CD1c-positive myeloid dendritic cell (primary cell): ENCODE measurements around the gene DPP8.
A peak's percentile ranks its signal among the peaks of the same experiment; 100 is the strongest.

Source experiments
- DNase-seq: peaks from one replicate; pipeline ENCODE4 v3.0.0-alpha.2; 2016; ENCODE audit errors: extremely low spot score

DPP8 gene

GRCh38 chr15:65424683-65425082 is 92.8 kb downstream of the DPP8 start:
- DNase-seq: no peak

DNA sequence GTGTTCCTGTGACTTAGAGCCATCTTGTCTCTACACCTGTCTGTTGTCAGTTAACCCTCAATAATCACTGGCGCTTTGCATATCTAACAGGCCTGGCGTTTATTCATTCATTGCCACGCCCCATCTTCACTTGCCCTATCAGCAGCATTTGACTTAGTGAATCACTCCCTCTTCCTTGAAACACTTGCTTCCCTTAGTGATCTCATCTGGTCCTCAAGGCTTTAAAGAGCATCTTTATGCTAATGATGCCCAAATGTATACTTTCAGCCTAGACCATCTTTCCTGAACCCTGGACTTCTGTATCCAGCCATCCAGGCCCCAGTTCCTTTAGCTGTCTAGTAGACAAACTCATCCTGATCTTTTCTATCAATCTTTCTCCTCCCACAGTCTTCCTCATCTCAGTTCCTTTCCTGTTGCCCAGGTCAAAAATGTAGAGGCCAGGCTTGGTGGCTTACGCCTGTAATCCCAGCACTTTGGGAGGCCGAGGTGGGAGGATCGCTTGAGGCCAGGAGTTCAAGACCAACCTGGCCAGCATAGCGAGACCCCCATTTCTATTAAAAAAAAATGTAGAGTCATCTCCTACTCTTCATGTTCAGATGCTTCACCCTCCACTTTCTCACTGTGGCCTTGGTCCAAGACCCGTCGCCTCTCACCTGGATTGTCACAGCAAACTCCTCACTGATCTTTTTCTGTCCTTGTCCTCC is 93.4 kb downstream of the DPP8 start:
- no peak for DNase-seq

DNA sequence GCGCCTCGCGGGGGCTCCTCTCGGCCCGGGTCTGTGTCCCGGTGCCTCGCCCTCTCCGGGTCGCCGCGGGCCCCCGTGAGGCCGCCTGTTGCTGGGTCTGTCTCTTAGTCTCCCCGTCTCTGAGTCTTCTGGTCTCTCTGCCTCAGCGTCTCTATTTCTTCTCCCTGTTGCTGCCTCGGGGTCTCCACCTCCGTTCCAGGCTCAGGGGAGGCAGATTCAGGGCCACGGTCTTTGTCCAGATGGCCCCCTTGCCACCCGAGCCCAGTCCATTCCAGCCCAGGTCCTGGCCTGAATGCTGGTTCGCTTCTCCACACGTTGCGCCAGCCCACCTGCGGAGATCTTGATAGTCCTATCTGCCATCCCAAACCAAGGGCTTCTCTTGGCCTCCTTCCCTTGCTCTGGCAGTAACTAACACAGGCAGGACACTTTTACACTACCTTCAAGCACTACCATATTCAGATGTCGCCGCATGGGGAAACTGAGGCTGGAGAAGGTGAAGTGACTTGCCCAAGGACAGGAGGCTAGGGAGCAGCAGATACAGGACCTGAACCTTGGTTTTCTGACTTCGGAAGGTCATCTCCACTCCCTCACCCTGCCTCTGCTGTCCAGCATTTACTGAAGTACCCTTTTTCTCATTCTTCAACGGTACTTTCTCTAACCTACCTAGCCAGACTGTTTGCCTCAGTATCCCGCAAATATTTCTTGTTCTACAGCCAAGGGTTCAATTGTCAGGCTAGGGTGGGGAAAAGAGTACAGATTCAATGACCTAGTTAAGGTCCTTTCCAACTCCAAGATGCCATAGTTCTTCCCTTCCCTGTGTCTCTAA is 94.1 kb downstream of the DPP8 start:
- DNase-seq: no peak

DNA sequence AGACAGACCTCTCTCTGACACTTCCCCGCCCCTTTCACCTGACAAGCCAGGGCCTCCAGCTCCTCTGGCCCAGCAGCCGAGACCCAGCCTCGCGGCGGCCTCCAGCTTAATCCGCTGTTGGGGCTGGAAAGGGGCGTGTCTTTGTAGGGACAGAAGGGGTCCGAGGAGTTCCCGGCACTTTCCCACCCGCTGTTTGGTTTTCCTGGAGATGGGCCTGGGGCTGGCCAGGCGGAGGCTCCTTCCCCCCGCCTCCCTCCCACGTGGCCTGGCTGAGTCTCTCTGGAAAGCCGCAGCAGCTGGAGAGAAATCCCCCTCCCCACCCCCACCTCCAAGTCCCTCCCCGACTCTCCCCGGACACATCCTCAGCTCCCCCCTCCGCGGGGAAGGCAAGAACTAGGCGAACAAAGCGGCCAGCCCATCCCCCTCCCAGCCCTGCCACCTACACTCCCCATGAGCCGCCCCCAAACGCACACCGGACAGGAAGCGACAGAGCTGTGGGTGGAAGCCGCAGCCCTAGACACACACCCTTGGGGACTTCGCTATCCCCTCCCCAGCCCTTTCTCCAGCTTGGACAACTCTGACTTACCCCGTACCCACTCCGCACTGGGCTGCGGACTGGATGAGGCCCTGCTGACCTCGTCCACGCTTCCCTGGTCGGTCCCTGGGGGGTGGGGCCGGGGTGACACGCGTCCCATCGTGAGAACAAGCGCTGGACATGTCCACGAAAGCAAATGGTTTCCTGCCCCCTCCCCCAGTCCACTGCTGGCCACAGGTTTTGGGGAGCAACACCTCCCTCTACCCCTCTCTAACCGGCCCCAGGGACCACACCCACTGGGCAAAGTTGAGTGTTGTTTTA is 95.9 kb downstream of the DPP8 start:
- DNase-seq: peak; percentile 38

DNA sequence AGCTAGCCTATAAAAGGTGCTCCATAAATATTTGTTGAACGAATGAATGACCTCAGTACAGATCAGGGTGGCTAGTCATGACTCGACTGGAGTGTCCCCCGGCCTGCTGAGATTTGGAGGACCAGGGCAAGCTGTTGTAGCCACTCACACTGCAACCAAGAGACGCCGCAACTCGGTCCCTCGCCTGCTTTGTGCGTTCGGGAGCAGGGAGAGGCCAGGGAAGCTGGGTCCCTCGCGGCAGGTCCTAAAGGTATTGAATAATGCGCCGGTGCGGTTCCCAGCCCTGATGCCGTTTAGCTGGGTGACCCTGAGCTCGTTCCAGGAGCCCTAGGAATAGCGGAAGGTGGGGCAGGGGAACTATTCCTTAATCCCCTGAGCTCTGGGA is 96.5 kb downstream of the DPP8 start:
- DNase-seq: no peak

- no peak for DNase-seq
These were observed 98.9 kb downstream of the DPP8 start for GRCh38 chr15:65418596-65418995.

- DNase-seq: no peak
These were observed 100.6 kb downstream of the DPP8 start for GRCh38 chr15:65416845-65417416.

DNA sequence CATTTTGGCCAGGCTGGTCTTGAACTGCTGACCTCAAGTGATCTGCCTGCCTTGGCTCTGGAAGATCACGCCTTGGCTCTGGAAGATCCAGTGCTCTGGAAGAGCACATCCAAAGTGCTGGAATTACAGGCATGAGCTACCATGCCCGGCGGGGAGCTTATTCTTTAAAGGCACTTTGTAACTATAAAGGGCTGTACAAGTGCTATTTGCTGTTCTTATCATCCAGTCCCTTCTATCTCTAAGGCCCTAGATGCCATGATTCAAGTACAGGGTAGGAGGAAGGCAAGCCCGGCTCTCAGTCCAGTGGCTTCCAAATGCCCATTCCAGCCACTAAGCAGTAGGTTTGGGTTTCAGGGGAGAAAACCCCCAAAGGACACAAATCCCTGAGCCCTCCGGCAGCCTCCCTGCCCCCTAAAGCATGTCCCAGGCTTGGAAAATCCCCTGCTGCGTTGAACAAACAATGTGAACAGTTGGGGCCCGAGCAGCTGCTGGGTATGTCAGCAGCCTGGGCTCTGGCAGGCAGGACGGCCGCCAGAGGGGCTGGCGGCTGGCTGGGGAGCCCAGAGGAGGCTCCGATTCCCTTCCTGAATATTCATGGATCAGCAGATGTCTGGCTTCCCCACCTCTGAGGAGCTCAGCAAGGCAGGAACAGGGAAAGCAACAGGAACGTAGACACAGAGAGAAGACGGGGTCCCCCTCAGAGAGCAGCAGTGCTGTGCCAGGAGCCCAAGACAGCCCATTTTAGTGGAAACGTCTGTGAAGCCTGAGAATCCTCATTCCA is 102.5 kb downstream of the DPP8 start:
- DNase-seq: no peak

DNA sequence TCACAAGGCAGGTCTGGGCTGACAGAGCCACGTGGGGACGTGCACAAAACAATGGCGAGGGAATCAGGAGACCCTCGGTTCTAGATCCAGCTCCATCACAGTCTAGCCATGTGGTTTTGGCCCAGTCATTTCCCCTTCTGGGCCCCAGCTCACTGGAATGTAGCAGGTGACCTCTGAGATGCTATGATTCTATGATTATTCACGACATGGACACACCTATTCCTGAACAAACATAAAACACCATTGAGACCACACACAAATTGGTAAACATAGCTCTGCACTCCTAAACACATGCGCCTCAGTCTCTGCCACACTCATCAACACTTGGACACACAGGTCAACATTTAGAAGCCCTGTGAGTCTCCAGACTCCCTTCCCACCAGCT is 103.7 kb downstream of the DPP8 start:
- DNase-seq: no peak

DNA sequence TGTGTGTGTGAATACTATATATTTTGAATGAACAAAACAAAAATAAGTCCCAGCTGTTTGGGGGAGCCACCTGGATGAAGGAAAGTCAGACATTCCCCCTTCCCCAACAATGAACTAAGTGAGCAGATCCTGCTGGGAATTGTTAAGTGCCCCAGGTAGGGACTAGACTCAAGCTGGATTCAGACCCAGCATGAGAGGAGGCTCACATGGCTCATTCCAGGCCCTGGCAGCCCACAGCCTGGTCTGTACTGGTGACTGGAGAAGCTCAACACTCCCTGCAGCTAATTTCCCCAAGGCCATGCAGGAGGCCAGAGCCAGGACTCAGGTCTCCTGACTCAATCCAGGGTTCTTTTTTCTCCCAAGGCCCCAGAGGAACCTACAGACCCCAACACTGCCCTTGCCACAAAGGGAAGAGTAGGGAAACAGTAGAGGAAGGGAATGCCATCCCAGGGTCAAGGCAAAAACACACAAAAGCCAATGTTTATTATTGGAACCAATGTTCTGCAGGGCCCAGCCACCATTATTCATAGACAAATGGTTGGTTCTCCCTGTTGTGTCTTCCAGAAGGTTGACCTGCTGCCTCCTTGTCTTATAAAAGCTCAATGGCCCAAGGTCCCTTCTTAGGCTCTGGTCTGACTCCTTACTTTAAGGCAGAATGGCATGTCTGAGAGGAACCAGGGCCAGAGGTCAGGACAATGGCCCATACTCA is 104.3 kb downstream of the DPP8 start:
- DNase-seq: no peak

DNA sequence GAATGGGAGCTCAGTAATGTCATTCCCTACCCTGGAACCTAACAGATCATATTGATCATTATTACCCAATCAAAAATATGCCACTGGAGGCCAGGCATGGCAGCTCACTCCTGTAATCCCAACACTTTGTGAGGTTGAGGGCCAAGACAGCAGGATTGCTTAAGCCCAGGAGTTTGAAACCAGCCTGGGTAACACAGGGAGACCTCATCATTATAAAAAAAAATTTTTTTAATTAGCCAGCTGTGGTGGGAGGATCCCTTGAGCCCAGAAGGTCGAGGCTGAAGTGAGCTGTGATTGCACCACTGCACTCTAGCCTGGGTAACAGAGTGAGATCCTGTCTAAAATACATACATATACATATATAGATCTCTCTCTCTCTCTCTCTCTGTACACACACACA is 104.9 kb downstream of the DPP8 start:
- no peak for DNase-seq

DNA sequence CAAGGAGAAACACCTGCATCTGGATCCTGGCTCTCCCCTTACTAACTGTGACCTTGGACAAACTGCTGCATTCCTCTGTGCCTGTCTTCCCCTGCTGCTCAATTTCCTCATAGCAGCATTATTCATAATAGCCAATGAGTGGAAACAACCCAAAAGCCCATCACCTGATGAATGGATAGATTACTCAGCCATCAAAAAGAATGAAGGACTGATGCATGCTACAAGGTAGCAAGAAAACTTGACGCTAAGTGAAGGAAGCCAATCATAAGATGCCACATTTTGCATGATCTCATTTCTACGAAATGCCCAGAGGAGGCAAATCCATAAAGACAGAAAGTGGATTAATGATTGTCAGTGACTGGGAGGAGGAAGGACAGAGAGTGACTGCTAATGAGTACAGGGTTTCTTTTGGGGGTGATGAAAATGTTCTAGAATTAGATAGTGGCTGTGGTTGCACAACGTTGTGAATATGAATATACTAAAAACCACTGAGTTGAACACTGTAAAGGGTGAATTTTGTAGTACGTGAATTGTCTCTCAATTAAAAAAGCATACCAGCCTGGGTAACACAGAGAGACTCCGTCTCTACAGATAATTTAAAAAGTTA is 105.9 kb downstream of the DPP8 start:
- DNase-seq: no peak

DNA sequence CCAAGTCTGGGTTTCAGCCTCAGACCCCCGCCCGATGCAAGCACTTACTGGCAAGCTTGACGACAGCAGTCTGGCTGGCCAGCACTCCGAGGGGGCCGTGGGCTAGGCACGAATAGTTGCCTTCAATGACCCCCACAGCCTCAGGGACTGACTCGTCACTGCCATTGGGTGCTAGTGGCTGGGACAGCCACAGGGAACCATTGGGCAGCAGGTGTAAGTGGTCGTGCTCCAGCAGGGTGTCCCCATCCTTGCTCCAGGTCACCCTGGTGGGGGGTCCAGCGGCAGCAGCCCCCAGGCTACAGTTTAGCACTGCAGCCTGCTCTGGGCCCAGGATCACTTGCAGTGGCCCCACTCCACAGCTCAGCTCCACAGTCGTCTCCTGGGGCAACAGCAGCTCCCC is 106.5 kb downstream of the DPP8 start:
- no peak for DNase-seq

DNA sequence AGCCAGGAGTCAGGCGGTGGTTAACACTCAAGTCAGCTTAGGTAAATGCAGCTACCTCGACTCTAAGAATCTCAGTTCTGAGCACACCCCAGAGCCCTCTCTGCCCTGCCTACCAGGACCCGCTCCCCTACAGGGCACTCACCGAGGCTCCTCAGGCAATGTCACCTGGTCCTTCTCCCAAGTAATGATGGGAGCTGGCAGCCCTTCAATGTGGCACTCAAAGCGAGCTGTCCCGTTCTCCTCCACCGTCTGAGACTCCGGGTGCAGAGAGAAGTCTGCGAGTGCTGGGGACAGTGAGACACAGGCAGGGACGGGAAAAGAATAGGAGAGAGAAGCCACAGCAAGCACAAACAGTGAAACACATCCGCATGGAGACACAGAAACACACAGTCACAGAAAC is 107.5 kb downstream of the DPP8 start:
- no peak for DNase-seq

DNA sequence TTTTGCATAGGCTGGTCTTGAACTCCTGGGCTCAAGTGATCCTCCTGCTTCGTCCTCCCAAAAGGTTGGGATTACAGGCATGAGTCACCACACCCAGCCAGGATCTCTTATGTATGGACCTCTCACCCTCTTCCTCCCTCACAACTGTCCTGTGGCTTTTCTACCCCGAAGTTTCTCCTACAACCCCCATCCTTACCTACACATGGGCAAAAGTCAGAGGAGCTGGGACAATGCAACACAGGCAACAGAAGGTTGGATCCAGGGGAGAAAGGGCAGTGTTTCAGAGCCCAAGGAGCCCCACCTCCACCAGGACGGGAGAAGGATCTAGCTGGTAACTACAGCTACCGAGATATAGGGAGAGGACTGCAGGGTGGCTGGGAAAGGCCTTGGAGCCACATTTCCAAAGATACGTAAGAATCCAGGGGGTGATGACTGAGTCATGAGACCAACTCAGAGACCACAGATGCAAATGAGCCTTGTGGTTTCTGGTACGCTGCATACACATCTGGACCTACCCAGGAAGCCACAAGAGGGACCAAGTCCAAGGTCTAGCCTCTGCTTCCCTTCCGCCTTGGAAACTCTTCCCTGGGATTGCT is 108.4 kb downstream of the DPP8 start:
- no peak for DNase-seq

DNA sequence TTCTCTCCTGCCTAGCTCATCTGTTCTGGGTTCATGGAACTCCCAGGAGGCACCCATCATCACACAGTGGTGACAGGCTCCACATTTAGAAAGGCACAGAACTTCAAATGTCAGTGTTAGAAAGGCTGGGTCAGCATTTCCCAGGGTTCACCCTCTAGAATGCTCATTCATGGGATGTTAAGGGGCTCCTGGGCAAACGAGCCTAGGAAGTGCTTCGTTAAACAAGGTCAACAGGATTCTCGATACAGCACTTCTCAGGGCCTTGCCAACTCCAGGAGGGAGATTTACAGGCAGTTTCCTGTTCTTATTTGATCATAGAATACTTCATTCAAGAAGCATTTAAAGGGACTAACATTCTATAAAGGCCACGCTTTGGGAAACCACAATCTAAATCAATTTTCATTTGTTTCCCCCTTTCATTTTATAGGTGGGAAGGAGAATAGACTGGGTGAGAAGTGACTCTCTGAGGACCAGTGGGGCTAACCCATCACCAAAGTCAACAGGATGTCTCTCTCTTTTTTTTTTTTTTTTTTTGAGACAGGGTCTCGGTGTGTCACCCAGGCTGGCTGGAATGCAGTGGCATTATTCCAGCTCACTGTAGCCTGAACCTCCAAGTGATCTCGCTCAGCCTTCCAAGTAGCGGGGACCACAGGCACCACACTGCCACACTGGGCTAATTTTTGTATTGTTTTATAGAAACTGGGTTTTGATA is 109.0 kb downstream of the DPP8 start:
- no peak for DNase-seq

DNA sequence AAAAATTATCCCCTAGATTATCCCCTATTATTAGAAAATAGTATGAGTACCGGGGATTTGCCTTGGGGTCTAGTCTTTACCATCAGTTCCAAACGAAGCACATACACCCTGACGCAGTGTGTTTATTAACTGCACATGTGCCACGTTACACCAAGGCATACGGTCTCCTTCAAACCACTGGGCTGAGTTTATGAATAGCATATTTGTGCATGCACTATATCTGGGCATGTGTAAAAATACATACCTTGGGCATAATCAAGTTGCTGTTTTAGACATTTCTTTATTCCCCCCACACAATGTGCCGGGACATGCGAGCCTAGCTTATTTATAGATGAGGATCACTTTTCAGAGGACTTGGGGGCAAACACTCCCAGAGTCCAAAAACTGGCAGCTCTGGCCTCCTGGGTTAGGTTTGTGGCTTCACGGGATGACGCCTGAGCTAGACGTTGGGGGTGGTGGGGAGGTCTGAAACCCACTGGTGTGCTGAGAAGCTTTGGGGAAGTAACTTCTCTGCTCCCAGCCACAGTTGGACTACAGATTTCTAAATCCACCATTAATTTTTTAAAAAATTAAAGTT is 111.0 kb downstream of the DPP8 start:
- DNase-seq: no peak

DNA sequence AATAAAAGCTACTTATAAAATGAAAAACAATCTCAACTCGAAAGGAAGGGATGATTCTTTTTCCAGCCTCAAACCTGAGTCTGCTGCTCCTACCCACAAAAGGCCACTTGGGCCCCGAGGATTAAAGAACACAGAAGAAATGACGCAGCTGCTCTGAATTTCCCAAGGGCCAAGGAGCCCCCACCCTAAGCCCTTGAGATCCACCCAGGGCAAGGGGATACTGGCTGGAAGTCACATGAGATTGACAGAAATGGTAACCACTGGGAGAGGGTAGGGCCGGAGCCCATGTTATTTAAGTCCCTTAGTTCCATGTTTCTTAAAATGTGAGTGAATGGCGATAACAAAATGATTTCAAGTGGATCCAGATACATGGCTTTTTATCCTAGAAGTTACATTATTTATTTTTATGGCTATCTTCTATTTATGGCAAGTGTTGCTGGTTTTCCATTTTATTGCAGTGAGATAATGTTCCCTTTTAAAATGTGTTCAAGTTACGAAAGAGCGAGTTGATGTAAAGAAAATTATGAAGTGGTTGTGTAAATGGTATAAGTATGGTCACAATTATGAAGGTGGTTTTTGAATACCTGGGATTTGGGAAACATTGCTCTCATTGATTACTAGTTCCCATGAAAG is 111.6 kb downstream of the DPP8 start:
- DNase-seq: no peak
